AG09319 (cell line): ENCODE data around the gene LRRC74B.

Source experiments
- DNase-seq: peaks from one replicate; pipeline ENCODE4 v3.0.0-alpha.2; 2010; ENCODE audit warnings: low read depth; ENCODE audit errors: extremely low read depth
- CTCF ChIP-seq: IDR thresholded peaks from 2 replicates; pipeline ENCODE4 v1.5.1; 2011; ENCODE audit warnings: low read depth, mild to moderate bottlenecking, inconsistent platforms, low read length, moderate library complexity

LRRC74B gene

GRCh38 chr22:21045585-21046294 lies at the start of gene LRRC74B:
Gene LRRC74B (plus strand): TSS chr22:21045946. CDS start chr22:21045987, 41 bp downstream.
- no peak for TF ChIP-seq CTCF
- peak; percentile 72 for DNase-seq

- no peak for DNase-seq
- TF ChIP-seq CTCF: no peak
Measured at GRCh38 chr22:20996031-20996410, 49.7 kb upstream of the LRRC74B start.

- TF ChIP-seq CTCF: no peak
- no peak for DNase-seq
Measured at GRCh38 chr22:20996598-20997535, 48.9 kb upstream of the LRRC74B start.

- no peak for DNase-seq
- no peak for TF ChIP-seq CTCF
Measured at GRCh38 chr22:20997536-20998257, 48.0 kb upstream of the LRRC74B start.

GRCh38 chr22:20998411-20999336 lies 47.1 kb upstream of the LRRC74B start:
- no peak for DNase-seq
- TF ChIP-seq CTCF: no peak

- no peak for DNase-seq
- TF ChIP-seq CTCF: no peak
Measured at GRCh38 chr22:20999350-21000206, 46.2 kb upstream of the LRRC74B start.
